Stimulated activated CD8-positive, alpha-beta memory T cell treated with anti-CD3 and anti-CD28 coated beads, Interleukin-15, amount 100 ng/mL, for 4 hours (primary cell): ENCODE results near the gene CALY.

Experiments
- DNase-seq, 2 donors: peaks; one replicate each; pipeline ENCODE4 v3.0.0-alpha.2; 2020; ENCODE audit warnings: low read depth in 2 of 2

The CALY gene

GRCh38 chr10:133287832-133288500 lies 48.7 kb downstream of the CALY start:
- no peak for DNase-seq

- no peak for DNase-seq
Measured at GRCh38 chr10:133286366-133286765, 50.3 kb downstream of the CALY start.

GRCh38 chr10:133285217-133285616 lies 51.5 kb downstream of the CALY start:
- DNase-seq: no peak

GRCh38 chr10:133283931-133284330 lies 52.8 kb downstream of the CALY start:
- no peak for DNase-seq

- no peak for DNase-seq
Measured at GRCh38 chr10:133282846-133283390, 53.8 kb downstream of the CALY start.

GRCh38 chr10:133281628-133282372 lies 54.9 kb downstream of the CALY start:
- DNase-seq: no peak

- no peak for DNase-seq
Measured at GRCh38 chr10:133281084-133281483, 55.6 kb downstream of the CALY start.

- DNase-seq: no peak
Measured at GRCh38 chr10:133280391-133281059, 56.2 kb downstream of the CALY start.

- no peak for DNase-seq
Measured at GRCh38 chr10:133279326-133280226, 57.1 kb downstream of the CALY start.

GRCh38 chr10:133278577-133279265 lies 58.0 kb downstream of the CALY start:
- peak; percentile 34 to 50 for DNase-seq

GRCh38 chr10:133277993-133278576 lies 58.6 kb downstream of the CALY start:
- DNase-seq: no peak

- DNase-seq: no peak
Measured at GRCh38 chr10:133277277-133277992, 59.3 kb downstream of the CALY start.

GRCh38 chr10:133276435-133277201 lies 60.1 kb downstream of the CALY start, which contains the start of gene ADAM8:
Gene ADAM8, minus strand, starts transcription at chr10:133276868. Its CDS starts 51 bp downstream, at chr10:133276817.
- DNase-seq: peak in 1 of 2 donors; percentile 39

- DNase-seq: no peak
Measured at GRCh38 chr10:133276100-133276434, 60.6 kb downstream of the CALY start.

- no peak for DNase-seq
Measured at GRCh38 chr10:133275684-133276092, 61.0 kb downstream of the CALY start.

GRCh38 chr10:133274751-133275683 lies 61.7 kb downstream of the CALY start:
- peak; percentile 72 to 75 for DNase-seq
